Activated CD4-positive, CD25-positive, alpha-beta regulatory T cell treated with anti-CD3 and anti-CD28 coated beads, Interleukin-2, amount 50 U/mL, for 16 hours (primary cell): Measurements from ENCODE around the gene PTPRN2.
"Not testable (repeated sequence)": the region's sequence is repeated elsewhere in the genome, so short reads cannot be mapped to it uniquely, and the experiment has no call there.

Experiments used
- DNase-seq: peaks from one replicate; pipeline ENCODE4 v3.0.0-alpha.2; 2020; ENCODE audit warnings: low read depth, low spot score

PTPRN2 gene

DNA sequence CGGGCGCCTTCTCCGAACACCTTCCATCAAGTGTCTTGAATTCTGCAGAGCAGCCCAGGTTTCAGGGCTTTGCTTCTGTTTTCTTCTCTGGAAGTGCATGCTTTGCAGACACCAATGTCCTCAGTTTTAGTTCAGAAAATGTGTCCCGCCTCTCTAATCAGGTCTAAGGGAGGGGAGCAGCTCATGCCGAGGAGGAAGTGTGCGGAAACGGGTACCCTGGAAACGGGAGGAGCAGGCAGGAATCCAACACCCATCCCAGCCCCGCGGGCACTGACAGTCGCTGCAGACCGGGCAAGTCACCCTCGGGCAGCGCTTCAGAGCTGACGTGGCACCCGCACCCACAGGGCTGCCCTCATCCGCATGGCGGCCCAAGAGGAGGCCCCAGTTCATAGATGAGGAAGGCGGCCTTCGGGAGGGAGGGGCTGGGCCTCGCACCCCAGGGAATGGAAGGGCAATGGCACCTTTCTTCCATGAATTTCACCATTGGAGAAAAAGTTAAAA, 912.1 kb downstream of the PTPRN2 start:
- DNase-seq = no peak

- DNase-seq = no peak
Measured at GRCh38 chr7:157674715-157675426, 912.8 kb downstream of the PTPRN2 start.

- no peak for DNase-seq
Measured at GRCh38 chr7:157674027-157674714, 913.5 kb downstream of the PTPRN2 start.

- DNase-seq = no peak
Measured at GRCh38 chr7:157673573-157673972, 914.0 kb downstream of the PTPRN2 start.

- DNase-seq = no peak
Measured at GRCh38 chr7:157671358-157672255, 916.0 kb downstream of the PTPRN2 start.

- DNase-seq = no peak
Measured at GRCh38 chr7:157670490-157671357, 916.9 kb downstream of the PTPRN2 start.

- no peak for DNase-seq
Measured at GRCh38 chr7:157669768-157670351, 917.8 kb downstream of the PTPRN2 start.

GRCh38 chr7:157668884-157669767, 918.5 kb downstream of the PTPRN2 start:
- DNase-seq = no peak

GRCh38 chr7:157668221-157668883, 919.3 kb downstream of the PTPRN2 start:
- DNase-seq = no peak

DNA sequence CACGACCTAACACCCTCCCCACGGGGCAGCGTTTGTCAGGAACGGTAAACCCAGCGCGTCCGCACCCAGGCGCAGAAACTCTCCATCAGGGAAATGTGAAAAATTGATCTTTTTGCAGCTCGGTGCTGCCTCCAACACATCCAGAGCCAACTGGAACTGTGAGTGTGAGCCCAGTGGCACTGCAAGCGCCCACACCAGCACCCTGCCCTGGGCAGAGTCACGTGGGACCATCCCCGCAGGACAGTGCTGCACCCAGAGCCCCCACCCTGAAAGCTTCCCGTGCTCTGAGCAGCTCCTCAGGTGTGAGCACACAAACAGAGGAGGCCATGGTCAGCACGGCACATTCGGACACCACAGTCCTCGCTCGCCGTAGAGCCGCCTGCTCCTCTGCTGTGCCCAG, 919.9 kb downstream of the PTPRN2 start:
- DNase-seq = no peak

- no peak for DNase-seq
Measured at GRCh38 chr7:157667261-157667660, 920.4 kb downstream of the PTPRN2 start.

GRCh38 chr7:157666530-157667040, 921.0 kb downstream of the PTPRN2 start:
- no peak for DNase-seq

GRCh38 chr7:157665634-157665988, 922.0 kb downstream of the PTPRN2 start:
- DNase-seq = not testable (repeated sequence)

- DNase-seq = no peak
Measured at GRCh38 chr7:157664871-157665633, 922.6 kb downstream of the PTPRN2 start.

DNA sequence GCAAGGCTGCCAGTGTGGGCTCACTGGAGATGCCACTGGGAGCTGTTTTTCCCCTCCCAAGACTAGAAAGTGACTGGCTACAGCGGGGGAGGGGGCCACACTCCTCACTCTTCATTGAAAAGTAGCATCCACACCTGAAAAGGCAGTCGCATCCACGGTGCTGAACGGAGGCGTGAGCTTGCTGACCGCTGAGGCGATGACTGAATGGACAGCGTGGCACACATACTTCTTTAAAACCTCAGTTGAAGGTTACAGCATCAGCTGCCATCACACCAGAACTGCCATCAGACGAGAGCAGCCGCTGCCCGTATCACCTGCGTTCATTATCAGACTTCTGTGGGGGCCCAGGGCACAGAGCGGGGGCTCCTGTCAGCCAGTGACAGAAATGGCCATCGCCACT, 923.6 kb downstream of the PTPRN2 start:
- no peak for DNase-seq

- no peak for DNase-seq
Measured at GRCh38 chr7:157662981-157663716, 924.5 kb downstream of the PTPRN2 start.

- DNase-seq = no peak
Measured at GRCh38 chr7:157662110-157662791, 925.4 kb downstream of the PTPRN2 start.
